Left forelimb (tissue), 1 donor: ENCODE results near the gene SLC45A1.
"Not testable (repeated sequence)": the region's sequence is repeated elsewhere in the genome, so short reads cannot be mapped to it uniquely, and the experiment has no call there.

Experiments used
- DNase-seq: peaks from one replicate; pipeline ENCODE4 v3.0.0-alpha.2; 2018; ENCODE audit warnings: low spot score

SLC45A1 gene

DNA sequence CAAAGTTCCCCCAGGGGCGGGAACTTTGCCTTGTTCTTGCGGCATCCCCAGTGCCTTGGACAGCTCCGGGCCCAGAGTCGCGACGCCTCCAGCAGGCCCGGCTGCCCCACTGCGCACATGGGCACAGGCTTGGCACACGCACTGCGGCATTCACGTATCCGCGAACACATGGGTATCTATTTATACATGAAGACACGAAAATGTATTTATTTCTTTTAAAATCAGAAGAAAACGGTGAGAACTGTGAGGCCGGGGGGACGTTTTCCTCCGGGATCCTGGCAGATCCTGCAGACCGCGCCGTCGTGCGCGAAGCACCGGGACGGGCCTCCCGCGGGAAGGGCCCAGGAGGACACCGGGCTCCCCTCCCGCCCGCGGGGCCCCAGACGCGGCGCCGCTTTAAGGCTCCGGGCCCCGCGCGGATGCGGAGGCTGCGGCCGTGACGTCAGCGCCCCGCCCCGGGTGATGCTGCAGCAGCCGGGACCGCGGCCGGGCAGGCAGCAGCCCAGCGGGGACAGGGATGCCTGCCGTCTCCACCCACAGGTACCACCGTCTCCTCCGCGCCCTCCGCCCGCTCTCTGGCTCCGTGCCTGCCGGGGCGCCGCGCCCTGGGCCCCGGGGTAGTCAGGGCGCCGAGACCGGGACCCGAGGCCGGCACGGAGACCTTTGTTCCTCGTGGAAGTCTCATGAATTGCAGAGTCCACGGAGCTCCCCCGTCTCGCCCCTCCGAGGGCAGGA, at the start of gene SLC45A1:
TSS of gene SLC45A1 (plus strand) at position 468 of the 735 bp plus-strand sequence. CDS start 6,216 bp downstream, outside the sequence.
- DNase-seq = peak; percentile 80

DNA sequence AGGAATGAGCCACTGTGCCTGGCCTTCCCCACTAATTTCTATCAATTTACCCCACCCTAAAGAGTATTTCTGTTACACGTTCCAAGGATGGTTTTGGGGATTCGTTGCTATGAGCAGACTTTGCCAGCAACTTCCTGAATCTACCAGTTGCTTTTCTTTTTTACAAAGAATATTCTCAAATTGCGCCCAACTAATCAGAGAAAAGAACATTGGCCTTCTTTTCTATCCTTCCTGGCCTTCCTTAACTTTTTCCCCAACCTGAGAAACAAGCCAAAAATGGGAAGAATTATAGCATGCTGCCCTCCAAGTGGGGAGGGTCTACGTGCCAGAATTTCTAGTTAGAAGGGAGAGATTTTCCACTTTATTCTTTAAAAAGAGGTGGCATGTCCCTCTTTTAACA, 44.9 kb upstream of the SLC45A1 start:
- DNase-seq = no peak

DNA sequence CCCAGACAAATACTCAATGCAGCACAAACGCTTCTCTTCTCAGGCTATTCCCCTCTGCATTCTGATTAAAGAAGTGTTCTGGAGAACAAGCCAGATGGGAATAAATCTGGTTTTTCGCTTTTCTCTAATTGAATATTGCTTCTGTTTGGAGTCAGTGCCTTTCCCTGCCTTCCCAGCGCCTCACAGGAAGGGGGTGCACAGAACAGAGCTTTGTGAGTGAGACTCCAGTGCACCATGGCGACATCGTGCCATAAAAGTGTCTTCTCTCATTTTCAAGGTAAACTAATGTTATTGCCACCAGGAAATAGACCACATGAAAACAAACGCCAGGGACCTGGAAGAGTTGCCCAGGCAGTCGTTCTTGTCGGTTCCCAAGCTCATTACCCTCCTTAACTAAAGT, 43.6 kb upstream of the SLC45A1 start:
- DNase-seq = no peak

DNA sequence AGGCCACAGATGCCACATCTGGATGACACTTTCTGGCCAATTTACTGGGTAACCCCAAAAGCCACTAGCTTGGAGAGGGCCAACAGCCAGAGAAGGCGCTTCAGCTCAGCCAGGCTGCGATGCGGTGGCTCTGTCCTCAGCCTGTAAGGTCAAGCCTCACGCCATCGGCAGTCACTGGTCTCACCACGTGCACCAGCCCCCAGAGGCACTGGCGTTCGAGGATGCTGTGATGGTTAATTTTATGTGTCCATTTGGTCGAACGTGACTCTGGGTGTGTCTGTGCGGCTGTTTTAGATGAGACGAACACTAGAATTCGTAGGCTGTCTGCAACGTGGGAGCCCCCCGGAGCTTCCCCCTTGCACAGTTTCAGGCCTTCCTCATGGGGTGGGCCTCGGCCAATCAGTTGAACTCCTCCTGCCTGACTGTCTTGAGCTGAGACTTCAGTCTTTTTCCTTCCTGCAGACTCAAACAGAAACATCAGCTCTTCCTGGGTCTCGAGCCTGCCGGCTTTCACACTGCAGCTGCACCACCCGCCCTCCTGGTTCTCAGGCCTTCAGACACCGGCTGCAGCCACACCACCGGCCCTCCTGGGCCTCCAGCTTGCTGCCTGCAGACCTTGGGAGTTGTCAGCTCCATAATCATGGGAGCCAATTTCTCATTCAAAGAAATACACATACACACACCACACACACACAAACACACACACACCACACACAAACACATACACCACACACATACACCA, 41.6 kb upstream of the SLC45A1 start:
- DNase-seq = no peak

DNA sequence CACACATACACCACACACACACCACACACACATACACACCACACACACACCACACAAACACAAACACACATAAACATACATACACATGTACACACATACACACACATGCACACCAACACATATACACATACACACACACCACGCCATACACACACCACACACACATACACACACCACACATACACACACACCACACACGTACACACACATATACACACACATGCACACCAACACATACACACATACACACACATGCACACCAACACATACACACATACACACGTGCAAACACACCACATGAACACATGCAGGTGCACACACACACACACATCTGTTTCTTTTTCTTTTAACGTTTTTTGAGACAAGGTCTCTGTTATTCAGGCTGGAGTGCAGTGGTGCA, 41.0 kb upstream of the SLC45A1 start:
- no peak for DNase-seq

DNA sequence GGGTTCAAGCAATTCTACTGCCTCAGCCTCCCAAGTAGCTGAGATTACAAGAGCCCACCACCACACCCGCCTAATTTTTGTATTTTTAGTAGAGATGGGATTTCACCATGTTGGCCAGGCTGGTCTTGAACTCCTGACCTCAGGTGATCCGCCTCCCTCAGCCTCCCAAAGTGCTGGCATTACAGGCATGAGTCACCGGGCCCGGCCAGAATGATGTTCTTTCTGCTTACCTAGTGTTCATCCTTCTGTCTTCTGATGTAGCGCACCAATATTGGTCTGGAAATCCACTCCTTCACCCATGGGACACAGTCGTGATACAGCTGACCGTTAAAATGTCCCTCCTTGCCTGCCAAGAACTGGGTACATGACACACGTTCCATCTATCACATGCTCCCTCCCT, 39.2 kb upstream of the SLC45A1 start:
- not testable (repeated sequence) for DNase-seq

DNA sequence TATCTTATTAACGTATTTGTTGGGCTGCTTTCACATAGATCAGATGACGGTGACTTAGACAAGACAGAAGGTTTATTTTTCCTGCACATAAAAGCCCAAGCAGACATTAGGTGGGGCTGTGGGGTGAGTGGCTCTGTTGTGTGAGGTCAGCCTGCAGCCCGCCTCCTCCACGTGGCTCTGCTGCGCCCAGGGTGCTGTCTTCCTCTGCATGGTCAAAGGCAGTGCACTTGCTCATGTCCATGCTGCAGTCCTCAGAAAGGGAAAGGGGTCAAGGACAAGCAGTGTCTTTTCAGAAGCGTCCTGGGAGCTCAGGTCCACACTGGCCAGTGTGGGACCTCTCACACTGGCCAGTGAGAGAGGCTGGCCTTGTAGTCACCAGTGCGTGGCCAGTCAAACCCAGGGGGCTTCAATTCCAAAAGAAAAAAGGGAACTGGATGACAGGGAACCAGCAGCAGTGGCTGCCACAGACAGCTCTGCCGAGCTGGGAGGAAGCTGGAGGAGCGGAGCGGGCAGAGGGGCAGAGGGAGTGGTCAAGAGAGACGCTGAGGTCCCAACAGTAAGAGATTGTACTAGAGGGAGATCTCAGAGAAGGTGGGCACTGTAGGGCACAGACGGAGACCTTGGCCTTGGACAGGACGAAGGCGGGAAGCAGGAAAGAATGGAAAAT, 35.9 kb upstream of the SLC45A1 start:
- no peak for DNase-seq

DNA sequence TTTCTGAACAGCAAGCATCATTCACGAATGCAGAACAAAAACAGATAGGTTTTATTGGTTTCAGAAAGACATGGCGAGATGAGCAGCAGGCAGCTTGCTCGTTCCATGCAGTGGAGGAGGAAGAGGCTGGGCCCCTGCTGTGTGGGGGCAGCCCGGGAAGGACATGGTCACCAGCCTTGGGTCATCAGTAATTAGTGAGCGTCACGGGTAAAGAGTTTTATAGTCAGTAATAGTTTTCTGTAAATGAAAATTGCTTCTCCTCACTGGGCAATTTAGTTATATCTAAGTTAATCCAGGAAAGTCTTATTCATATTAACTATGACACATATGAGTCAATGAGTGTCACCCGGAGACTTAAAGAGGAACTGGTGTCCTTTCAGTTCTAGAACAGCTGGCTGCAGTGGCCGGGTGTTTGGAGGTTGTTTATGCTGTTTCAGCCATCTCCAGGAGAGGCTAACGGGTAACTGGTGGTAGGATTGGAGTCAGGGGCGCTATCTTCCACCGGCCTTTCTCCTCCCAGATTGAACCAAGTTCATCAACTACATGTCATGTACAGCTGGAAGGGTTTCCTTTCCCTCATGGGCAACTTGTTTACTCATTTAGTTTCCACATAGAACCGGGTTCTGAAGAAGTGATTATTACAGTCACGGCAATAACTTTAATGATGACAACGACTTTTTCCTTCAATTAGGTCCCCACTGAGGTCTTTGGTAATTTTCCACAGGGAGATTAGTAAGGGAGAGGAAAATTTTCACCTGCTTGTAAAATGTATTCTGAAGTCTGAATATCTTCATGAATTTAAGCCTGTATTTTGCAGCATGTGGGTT, 34.6 kb upstream of the SLC45A1 start:
- no peak for DNase-seq

DNA sequence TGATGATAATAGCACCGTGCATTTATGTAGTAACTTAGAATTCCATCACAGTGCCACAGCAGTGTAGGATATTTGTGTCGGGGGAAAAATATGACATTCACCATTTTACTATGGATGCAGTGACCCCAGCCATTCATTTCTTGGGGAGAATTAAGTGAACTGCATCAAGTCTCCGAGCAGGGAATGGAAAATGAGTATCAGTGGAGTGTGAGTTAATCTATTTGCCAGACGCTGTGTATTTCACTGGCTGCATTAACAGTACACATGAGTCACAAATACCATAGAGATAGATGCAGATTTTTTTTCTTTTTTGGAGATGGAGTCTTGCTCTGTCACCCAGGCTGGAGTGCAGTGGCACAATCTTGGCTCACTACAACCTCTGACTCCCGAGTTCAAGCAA, 33.8 kb upstream of the SLC45A1 start:
- DNase-seq = no peak

DNA sequence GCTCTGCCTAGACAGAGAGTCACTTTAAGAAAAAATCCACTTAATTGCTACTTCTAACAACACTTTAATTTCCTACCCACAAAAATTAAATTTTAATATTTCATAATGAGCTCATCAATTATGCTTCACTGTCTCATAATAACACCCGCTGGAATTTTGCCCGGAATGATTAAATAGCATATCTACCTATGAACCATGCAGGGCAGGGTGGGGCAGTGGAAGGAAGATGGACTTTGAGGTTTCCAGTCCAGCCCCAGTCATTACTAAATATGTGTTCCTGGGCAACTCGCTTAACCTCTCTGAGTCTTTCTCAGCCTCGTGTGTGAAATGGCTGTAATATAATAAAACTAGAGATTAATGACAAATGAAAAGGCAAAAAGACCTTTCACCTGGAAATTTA, 32.8 kb upstream of the SLC45A1 start:
- no peak for DNase-seq

DNA sequence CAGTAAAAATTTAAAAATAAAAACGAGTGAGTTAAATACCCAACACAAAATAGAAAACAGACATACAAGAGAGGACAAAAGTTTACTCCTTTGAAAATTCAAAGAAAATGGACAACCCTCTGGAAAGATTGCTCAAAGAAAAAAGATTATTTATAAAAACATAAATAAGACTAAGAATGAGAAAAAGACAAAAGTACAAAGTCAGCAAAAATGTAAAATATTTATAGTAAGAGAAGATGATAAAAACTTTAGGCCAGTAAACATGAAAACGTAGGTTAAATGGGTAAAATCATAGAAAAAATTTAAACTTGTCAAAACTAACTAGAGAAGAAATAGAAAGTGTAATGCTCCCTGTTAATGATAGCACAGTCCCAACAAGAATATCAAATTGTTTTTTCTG, 31.9 kb upstream of the SLC45A1 start:
- DNase-seq = no peak

DNA sequence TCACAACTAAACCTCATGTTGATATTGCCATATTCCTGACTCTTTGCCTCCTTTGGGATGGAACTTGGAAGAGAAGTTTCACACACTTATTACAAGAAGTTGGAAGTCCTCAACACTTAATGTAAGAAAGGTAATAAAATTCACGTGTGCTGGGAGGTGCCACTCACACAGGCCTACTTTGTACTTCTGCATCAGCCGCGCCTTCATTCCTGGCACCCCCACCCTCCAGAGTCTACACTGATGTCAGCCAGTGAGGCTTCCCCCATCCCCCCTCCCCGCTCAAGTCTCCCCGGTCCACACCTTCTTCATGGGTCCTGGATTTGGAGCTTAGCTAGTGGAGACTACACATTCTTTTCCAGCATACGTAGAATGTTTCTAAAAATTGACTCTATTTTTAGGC, 24.8 kb upstream of the SLC45A1 start:
- no peak for DNase-seq

DNA sequence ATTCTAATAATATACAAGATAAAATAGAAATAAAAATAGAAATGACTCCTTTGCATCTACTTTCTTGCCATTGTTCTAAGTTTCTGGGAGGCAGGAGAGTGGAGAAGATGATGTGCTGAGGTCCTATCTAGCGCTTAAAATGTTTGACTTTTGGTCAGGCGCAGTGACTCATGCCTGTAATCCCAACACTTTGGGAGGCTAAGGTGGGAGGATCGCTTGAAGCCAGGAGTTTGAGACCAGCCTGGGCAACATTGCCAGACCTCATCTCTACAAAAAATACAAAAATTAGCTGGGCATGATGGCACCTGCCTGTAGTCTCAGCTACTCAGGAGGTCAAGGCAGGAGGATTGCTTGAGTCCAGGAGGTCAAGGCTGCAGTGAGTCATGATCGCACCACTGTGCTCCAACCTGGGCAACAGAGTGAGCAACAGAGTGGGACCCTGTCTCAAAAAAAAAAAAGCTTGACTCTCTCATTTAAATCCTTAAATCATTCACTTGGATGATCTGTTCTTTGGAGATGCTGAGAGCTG, 24.2 kb upstream of the SLC45A1 start:
- no peak for DNase-seq

DNA sequence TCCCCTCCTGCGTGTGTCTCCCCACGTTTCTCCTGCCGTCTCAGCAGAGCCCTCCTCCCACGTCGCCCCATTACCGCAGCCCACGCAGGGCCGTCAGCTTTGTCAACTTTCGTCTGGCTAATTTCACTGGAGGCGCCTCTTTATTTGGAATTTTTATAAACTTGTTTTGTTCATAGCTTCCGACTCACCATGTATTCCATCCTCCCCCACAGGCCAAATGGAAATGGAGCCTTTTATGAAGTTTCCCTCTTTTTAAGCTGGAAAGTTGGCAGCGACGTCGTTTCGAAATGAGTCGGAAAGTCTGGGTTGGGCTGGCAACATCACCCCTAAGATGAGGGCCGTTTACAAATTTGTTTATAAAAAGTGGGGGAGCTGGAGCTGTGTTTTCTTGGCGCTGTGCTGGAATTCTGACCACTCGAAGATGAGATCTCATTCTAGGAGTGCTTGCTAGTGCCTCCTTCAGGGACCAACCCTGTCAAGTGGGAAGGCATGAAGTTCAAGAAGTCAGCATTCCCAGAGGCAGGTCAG, 23.7 kb upstream of the SLC45A1 start:
- DNase-seq = no peak

DNA sequence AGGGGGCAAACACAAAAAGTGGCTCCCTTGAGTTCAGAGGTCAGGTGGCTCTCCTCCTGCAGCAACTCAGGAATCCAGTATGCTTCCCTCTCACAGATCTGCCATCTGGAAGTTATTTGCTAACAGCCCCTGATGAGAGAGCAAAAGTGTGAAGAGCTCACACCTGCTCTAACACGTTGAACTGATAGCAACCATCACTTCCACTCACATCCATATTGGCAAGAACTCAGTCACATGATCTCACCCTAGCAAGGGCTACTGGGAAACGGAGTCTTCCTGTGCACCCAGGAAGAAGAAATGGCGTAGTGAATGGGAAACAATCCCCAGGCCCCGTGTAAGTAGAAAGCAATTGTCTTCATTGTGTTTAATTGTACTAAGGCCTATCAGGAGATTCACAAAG, 20.7 kb upstream of the SLC45A1 start:
- no peak for DNase-seq

DNA sequence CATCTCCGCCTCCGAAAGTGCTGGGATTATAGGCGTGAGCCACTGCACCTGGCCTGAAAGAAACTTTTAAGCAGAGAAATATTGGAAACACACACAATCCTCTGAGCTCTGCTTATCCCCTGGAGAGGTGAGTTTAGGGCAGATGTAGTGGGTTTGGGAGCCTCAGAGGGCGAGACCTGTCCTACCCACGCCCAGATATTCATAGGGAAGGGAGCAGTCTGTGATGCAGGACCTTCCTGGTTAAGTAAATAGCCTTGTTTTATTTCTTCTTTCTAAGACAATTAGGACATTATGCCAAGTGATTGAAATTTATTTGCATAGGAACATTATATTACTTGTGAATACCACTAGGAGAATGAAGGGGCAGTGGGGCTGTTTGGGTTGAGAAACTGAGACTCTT, 18.0 kb upstream of the SLC45A1 start:
- DNase-seq = no peak

DNA sequence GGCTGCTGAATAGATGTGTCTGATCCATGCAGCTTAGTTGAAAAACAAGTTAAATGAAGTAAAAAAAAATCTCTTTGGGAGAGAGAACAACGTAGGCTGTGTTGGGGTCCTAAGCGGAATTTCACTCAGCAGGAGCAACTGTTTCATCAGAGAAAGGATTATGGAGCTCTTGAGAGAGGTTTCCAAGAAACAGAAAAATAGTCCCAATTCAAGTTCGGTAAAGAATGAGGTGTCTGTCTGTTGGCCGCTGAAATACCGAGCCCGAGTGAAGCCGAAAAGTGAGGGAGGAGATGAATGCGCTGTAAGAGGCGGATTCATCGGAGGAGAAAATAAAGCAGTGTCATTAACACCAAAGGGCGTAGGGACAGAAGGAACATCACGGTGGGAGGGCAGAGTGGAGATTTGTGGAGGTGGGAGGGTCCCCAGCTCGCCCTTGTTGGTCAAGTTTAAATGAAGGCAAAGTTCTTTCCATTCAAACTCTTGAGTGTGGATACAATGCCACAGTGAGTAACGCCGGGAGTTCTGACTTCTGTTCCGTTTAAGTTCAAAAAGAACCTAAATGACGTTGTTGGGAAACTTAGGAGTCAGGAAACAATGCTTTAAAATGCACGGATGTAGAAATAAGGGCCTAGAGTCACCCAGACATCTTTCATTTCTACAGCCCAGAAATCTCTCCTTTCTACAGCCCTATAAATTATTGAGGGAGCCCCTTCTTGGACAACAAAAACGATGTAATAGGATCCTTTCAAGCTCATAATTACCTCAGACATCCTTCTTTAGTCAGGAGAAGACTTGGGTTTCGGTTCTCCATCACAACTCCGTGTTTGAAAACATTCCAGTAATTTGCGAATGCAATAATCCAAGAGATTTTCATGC, 15.6 kb upstream of the SLC45A1 start:
- no peak for DNase-seq

DNA sequence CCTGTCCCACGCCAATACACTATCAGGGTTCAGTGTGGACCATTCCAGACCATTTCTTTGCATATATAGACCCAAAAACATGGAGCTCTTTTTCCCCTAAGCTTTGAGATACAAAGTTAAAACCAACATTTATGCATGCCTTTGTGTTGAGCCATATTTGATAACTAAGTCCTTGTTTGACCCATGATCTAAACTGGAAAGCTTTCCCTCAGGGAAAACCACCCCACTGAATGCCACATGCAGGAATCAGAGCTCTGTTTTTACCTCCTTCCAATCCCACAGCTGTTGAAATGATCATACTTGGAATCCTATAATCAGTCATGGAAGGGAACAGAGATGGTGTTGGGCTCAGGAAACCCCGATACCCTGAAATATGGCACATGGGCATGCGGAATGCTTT, 14.8 kb upstream of the SLC45A1 start:
- DNase-seq = no peak

DNA sequence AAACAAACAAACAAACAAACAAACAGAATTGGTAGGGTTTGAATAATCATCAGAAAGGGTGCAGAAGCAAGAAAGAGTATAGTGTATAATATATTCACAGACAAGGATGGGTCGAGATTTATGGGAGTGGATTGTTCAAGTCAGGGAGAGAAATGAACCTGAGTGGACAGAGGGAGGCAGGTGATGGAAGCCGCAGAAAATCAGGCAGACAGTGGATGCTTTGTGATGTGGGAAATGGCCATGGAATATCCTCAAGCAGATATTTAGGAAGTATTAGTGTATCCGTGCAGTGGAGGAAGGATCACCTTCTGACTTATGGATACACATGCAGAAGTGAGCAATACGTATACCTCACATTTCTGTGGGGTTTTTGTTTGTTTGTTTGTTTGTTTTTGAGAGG, 14.0 kb upstream of the SLC45A1 start:
- DNase-seq = no peak

DNA sequence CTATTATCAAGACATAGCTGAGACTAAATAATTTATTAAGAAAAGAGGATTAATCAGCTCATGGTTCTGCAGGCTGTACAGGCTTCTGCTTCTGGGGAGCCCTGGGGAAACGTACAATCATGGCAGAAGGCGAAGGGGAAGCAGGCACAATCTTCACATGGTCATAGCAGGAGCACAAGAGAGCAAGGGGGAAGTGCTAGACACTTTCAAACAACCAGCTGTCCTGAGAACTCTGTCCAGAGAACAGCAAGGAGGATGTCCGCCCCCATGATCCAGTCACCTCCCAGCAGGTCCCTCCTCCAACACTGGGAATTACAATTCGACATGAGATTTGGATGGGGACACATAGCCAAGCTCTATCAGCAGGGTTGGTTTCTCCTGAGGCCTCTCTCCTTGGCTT, 10.3 kb upstream of the SLC45A1 start:
- DNase-seq = no peak
